ENCODE results near the gene PTPRK.

- TF ChIP-seq, protein P1, sequence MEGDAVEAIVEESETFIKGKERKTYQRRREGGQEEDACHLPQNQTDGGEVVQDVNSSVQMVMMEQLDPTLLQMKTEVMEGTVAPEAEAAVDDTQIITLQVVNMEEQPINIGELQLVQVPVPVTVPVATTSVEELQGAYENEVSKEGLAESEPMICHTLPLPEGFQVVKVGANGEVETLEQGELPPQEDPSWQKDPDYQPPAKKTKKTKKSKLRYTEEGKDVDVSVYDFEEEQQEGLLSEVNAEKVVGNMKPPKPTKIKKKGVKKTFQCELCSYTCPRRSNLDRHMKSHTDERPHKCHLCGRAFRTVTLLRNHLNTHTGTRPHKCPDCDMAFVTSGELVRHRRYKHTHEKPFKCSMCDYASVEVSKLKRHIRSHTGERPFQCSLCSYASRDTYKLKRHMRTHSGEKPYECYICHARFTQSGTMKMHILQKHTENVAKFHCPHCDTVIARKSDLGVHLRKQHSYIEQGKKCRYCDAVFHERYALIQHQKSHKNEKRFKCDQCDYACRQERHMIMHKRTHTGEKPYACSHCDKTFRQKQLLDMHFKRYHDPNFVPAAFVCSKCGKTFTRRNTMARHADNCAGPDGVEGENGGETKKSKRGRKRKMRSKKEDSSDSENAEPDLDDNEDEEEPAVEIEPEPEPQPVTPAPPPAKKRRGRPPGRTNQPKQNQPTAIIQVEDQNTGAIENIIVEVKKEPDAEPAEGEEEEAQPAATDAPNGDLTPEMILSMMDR (conservative IDR thresholded peaks at IDR 0.05; ENCODE audit: low read depth, low read length): no peak
- TF ChIP-seq EZH2phosphoT487 (IDR thresholded peaks at IDR 0.05; ENCODE audit: borderline replicate concordance, low read length): no peak
These were observed 29.3 kb downstream of the PTPRK start for GRCh38 chr6:128491100-128491581.

Measured in PC-3 (cell line).